Motor neuron (in vitro differentiated cells): ENCODE measurements around the gene DEGS2. TPM values are rescaled to one million over a fixed set of nuclear protein-coding genes. Genes with fewer than 3 reads are reported as not detected.
A peak's percentile ranks its signal among the peaks of the same experiment; 100 is the strongest.

Experiments used
- ATAC-seq, 8 experiments: fragments of 200-7000 bp; cut with Tn5 transposase; replicated peaks in 6 of 8; 2 replicates each; pipeline ENCODE4 v1.8.0; 2021; ENCODE audit warnings: mild to moderate bottlenecking in 8 of 8, moderate library complexity in 8 of 8
- H3K27ac ChIP-seq, 2 donors: fragments of 250-450 bp; sonication (Bioruptor Pico); 2 replicates each; pipeline ENCODE4 v1.9.0; 2021; ENCODE audit warnings: antibody characterized with exemption in 2 of 2, mild to moderate bottlenecking in 2 of 2, moderate library complexity in 1 of 2
- H3K4me1 ChIP-seq, 2 donors: fragments of 250-450 bp; sonication (Bioruptor Pico); replicated peaks in 1 of 2; 2 replicates each; pipeline ENCODE4 v1.6.1; 2021; ENCODE audit warnings: antibody characterized with exemption in 2 of 2, mild to moderate bottlenecking in 2 of 2, moderate library complexity in 1 of 2
- H3K4me3 ChIP-seq, 5 donors: fragments of 250-450 bp; sonication (Bioruptor Pico); 2 replicates each; pipeline ENCODE4 v1.9.0; 2021; ENCODE audit warnings: antibody characterized with exemption in 5 of 5, mild to moderate bottlenecking in 5 of 5, moderate library complexity in 4 of 5
- WGBS, 10 experiments: fragments of 450-650 bp; shearing (Covaris generic); methylation state at CpG; one replicate each; pipeline ENCODE4 v1.0.0; 2022; 5-methylcytosine and 5-hydroxymethylcytosine counted together
- in situ Hi-C, 9 experiments: fragments of 400-800 bp; cut with MboI; loops; one replicate each; pipeline ENCODE4 v1.15.0; 2021; ENCODE audit warnings: low sequenced_read_pairs in 9 of 9, low pct_unique_long_range_greater_than_20kb in 2 of 9; ENCODE audit not compliant: unreplicated experiment in 9 of 9
- total RNA-seq, 8 experiments: library from RNA; unstranded; fragments of 300-600 nt; gene quantifications; 2 replicates each; pipeline versions ENCODE4 v1.2.3 to v1.2.4, GENCODE V29; 2022

DEGS2 gene
- total RNA-seq, 8 experiments from 2014 or later, result 0.25 to 1.3 (median 0.65) TPM

DNA sequence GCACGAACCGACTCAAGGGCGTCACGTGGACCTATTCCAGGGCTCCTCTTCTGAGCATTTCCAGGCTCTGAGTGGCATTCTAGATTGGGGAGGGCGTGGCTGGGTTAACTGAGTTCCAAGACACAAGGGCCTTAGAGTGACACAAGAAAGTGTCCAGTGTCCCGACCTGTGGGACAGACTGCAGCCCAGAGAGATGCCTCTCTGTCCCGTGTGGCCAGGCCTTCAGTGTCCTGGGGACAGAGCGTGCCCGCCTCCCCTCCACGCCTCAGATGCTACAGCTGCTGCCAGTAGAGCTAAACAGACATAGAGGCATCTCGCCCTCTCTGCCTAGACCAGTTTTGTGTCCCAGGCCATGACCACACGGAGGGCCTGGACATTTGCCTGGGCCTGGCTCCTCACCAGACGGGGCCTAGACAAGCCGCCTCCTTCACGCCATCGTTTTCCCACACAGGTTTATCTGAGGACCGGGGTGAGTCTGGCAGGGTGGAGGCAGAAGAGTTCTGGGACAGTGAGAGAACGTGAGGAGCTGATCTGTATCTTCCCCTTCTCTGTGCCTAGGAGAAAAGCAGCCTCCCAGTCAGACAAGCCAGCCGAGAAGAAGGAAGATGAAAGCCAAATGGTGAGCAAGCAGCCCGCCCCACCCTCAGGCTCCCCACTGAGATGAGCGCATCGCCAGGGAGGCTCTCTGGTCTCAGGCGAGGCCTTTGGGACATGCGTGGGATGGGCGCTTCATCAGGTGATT is 27.1 kb downstream of the DEGS2 start:
- 44 to 100% (median 79%) methylated on average over 1 to 9 of the region's 25 CpGs; no CpG with 5 or more reads in 4 of the 10 experiments for WGBS, 10 experiments
- peak in 3 of 8 experiments; percentile 72 to 89 (median 87) for ATAC-seq
- in situ Hi-C loops, result no loop called here

DNA sequence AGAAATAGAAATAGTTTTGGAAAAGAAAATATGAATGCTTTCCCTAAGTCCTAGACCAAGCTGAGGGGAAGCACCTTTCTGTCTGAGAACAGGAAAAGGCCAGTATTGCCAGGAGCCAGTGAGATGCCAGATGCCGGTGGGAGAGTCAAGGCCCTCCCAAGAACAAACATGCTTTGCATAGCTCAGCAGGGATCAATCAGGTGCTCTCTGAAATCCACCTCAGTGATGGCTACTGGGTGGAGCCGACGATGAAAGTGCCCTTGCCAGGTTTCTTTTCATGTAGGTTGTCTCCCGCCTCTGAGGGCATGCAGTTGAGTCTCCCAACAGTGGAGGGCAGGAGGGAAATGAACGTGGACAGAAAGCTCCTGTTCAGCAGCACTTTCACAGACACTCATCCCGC is 28.3 kb downstream of the DEGS2 start:
- WGBS, 10 experiments, result 83 to 100% (median 94%) methylated on average over 1 to 4 of the region's 6 CpGs; no CpG with 5 or more reads in 5 of the 10 experiments
- no peak for ATAC-seq
- no peak overlapping the region for H3K4me3 ChIP-seq
- H3K27ac ChIP-seq, result no peak overlapping the region
- in situ Hi-C loops, result no loop called here
- no peaks in the 10 kb centered on the region for H3K4me1 ChIP-seq

More for the DNA sequence above, 27.1 kb downstream of the DEGS2 start:
- Histone ChIP-seq H3K4me3 (no peak overlapping the region), H3K27ac (no peak overlapping the region), H3K4me1 (no peaks in the 10 kb centered on the region)

DNA sequence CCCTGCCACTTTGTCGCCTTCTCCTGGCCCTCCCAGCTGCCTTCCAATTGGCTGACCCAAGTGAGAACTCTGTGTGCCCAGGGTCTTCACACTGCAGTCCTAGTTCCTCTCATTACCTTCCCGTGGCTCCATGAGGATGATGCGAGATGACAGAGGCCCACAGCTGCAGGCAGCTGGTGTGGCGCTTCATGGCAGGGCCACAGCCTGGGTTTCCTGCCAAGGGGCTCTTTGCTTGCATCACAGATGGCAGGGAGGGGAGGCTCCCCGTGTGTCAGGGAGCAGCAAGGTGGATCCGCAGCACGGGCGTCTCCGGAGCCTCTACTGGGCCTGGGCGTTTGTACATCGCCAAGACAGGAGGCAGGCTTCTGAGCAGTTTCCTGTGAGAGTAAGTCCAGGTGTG is 28.9 kb downstream of the DEGS2 start:
- in situ Hi-C loops, result no loop called here
- no peak for ATAC-seq

DNA sequence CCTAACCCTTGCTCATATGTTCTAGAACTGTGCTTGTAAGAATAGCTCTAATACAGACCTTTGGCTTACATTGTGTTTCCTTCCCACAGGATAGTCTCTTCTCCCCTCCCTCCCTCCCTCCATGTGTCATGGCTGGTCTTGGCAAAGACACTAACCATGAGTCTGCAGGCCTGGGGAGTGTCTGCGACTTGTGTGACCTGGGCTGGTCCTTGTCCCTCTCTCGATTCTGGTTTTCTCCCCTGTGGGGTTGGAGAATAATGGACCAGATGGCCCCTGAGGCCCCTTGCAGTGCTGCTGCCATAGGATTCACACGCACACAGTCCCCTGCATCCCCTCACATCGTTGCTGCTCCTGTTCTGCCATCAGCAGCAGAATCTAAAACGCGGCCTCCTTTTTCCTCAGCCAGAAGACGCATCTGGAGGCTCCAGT is 30.3 kb downstream of the DEGS2 start:
- Histone ChIP-seq H3K4me3 (no peak overlapping the region), H3K27ac (no peak overlapping the region), H3K4me1 (no peaks in the 10 kb centered on the region)
- 60 to 100% (median 92%) methylated on average over 1 to 4 of the region's 7 CpGs; no CpG with 5 or more reads in 6 of the 10 experiments for WGBS, 10 experiments
- no peak for ATAC-seq
- in situ Hi-C loops, result no loop called here

More for the DNA sequence above, 28.9 kb downstream of the DEGS2 start:
- Histone ChIP-seq H3K4me1 (no peaks in the 10 kb centered on the region), H3K27ac (no peak overlapping the region), H3K4me3 (no peak overlapping the region)
- 97% methylated on average over 6 of the region's 11 CpGs; no CpG with 5 or more reads in 9 of the 10 experiments for WGBS, 10 experiments

DNA sequence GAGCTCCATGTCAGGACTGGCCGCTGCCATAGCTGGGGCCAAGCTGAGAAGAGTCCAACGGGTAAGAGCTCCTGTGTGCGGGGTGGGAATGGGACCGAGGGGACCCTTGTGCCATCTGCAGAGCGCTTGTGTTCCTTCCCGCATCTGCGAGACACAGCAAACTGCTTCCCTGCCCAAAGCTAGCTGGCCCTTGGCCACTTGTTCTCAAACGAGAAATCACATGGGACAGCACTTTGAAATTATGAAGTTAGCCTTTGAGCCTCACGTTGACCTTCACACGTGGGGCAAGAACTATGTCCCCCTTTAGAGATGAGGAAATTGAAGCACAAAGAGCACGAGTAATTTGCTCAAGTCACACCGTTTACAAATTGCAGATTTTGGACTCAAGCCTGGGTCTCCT is 30.8 kb downstream of the DEGS2 start:
- Histone ChIP-seq H3K27ac (no peak overlapping the region), H3K4me3 (no peak overlapping the region), H3K4me1 (no peaks in the 10 kb centered on the region)
- ATAC-seq, result no peak
- in situ Hi-C loops, result no loop called here
- WGBS, 10 experiments, result 48 to 100% (median 84%) methylated on average over 1 to 4 of the region's 12 CpGs; no CpG with 5 or more reads in 1 of the 10 experiments

DNA sequence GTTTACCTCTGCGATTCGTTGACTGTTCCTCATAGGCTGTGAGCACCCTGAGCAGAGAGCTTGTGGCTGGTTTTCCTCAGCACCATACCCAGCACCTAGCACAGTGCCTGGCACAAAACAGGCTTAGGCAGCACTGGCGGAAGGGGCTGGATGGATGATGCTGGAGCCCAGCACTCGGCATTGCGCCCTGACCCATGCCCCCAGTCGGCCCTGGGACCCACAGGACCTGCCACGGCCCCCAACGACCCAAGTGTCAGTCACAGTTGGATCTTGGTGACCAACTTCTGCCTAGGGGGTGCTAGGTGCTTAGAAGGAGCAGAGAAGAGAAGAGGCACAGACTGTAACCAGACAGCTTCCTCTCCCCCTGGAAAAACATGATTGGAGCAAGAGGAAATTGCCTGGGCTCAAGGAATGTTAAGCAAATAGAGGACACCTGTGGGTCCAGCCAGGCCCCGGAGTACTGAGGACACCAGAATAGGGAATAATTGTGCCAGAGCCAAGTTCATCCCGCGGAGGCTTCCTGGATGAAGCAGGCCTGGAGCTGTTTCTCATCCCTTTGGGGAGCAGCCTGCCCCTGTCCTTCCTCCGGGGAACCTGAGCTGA is 31.5 kb downstream of the DEGS2 start:
- Histone ChIP-seq H3K4me3 (no peak overlapping the region), H3K27ac (no peak overlapping the region), H3K4me1 (no peaks in the 10 kb centered on the region)
- no peak for ATAC-seq
- in situ Hi-C loops, result no loop called here
- WGBS, 10 experiments, result 50 to 98% (median 92%) methylated on average over 1 to 8 of the region's 12 CpGs; no CpG with 5 or more reads in 6 of the 10 experiments

DNA sequence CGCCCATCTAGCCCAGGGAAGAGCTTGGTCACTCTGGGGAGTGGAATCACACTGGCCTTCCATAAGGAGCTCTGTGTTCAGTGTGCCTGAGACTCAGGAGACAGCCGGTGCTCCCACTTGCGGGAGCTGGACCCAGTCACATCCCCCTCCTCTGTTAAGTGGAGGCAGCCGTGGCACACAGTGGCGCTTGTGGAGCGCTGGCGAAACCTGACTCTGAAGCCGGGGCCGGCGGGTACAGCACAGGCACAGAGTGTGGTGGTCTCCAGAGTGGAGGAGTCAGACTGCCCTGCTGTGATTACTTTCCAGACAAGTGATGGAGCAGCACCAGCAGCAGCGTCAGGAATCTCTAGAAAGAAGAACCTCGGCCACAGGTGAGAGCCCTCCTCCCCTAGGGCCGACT is 33.0 kb downstream of the DEGS2 start:
- H3K4me3 ChIP-seq, result no peak overlapping the region
- no peaks in the 10 kb centered on the region for H3K4me1 ChIP-seq
- H3K27ac ChIP-seq, result no peak overlapping the region
- no peak for ATAC-seq
- WGBS, 10 experiments, result 83 to 100% (median 92%) methylated on average over 1 to 10 of the region's 13 CpGs; no CpG with 5 or more reads in 6 of the 10 experiments
- in situ Hi-C loops, result no loop called here

DNA sequence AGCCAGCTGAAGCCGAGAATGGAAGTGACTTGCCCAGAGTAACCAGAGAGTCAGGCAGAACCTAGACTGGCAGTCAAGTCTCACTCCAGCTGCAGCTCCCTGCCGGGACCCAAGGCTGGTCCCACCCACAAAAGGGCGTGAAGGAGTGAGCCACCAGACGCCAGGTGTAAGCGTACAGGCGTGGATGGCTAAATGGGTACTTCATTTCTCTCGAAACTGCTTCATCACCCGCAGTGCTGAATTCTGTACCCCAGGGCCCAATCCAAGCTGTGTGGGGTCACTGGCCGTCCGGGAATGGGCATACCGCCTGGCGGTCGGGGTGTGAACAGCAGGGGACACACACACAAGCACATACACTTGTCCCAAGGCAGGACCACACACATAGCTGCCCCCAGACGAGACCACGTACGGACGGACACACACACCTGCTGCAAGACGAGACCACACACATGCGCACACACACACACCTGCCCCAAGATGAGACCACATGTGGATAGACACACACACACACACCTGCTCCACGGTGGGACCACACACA is 34.8 kb downstream of the DEGS2 start:
- Histone ChIP-seq H3K4me1 (no peaks in the 10 kb centered on the region), H3K27ac (no peak overlapping the region), H3K4me3 (no peak overlapping the region)
- WGBS, 10 experiments, result 89 to 100% (median 100%) methylated on average over 1 to 6 of the region's 20 CpGs; no CpG with 5 or more reads in 7 of the 10 experiments
- ATAC-seq, result no peak
- in situ Hi-C loops, result loop anchor here in 1 of 9 experiments (25.0 kb wide), 1 partner anchor 137 kb away; no protein-coding TSS in a partner anchor

DNA sequence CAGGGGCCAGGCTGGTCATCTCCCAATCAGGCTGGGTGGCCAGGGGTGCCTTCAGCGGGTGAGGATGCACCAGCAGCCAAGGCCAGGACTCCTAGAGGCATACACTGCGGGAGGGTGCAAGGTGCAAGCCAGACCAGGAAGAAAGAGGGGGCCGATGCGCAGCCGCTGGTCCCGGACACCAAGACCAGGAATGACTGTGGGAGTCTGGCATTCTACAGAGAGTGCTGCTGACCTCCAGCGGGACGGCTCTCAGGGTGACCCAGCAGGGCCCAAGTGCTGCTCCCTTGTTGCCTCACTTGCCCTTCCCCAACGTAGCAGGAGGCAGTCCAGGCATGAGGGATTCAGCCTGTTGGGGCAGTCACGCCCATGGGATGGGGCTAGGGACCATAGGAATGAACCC is 35.8 kb downstream of the DEGS2 start:
- Histone ChIP-seq H3K27ac (no peak overlapping the region), H3K4me3 (no peak overlapping the region), H3K4me1 (peaks cover 3% of the 10 kb centered on the region in 2 donors)
- ATAC-seq, result no peak
- WGBS, 10 experiments, result 80 to 100% (median 96%) methylated on average over 1 to 9 of the region's 10 CpGs; no CpG with 5 or more reads in 3 of the 10 experiments
- in situ Hi-C loops, result loop anchor here in 1 of 9 experiments (25.0 kb wide), 1 partner anchor 136 kb away; no protein-coding TSS in a partner anchor

DNA sequence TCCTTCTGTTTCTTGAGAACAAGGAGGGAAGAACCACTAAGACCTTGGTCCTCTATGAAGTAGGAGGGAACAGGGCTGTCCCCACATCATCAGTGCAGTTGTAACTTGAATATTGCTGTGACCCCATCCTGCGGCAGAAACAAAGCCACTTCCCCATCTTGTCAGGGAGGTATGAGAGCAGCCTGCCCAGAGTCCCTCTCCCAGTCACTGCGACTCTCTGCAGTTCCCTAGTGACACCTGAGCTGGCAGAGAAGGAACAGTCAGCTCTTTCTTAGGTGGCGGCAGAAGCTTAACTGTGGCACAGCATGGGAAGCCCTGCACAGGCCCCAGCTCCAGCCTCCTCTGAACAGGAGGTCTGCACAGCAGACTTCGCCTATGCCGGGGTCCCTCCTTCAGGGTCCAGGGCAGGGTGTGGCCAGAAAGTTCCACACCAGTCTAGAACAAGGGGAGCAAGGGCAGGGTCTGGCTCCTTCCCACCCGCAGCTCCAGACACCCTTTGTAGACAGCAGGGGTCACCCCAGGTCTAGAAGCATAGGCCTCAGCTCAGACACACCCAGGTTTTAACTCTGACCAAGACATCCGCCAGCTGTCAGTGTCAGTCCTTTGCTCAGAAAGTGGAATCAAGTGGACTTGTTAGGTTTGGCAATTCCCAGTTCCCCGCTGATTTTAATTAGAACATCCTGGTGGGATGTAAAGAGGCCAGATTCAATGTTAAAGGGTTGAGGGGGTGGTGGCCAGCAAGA is 36.8 kb downstream of the DEGS2 start:
- in situ Hi-C loops, result loop anchor here in 1 of 9 experiments (25.0 kb wide), 1 partner anchor 135 kb away; no protein-coding TSS in a partner anchor
- H3K4me1 ChIP-seq, result peaks cover 13% of the 10 kb centered on the region in 2 donors
- ATAC-seq, result peak in 2 of 8 experiments; percentile 31 to 32
- no peak overlapping the region for H3K27ac ChIP-seq
- no peak overlapping the region for H3K4me3 ChIP-seq
- 96 to 100% (median 100%) methylated on average over 1 to 6 of the region's 8 CpGs; no CpG with 5 or more reads in 4 of the 10 experiments for WGBS, 10 experiments

DNA sequence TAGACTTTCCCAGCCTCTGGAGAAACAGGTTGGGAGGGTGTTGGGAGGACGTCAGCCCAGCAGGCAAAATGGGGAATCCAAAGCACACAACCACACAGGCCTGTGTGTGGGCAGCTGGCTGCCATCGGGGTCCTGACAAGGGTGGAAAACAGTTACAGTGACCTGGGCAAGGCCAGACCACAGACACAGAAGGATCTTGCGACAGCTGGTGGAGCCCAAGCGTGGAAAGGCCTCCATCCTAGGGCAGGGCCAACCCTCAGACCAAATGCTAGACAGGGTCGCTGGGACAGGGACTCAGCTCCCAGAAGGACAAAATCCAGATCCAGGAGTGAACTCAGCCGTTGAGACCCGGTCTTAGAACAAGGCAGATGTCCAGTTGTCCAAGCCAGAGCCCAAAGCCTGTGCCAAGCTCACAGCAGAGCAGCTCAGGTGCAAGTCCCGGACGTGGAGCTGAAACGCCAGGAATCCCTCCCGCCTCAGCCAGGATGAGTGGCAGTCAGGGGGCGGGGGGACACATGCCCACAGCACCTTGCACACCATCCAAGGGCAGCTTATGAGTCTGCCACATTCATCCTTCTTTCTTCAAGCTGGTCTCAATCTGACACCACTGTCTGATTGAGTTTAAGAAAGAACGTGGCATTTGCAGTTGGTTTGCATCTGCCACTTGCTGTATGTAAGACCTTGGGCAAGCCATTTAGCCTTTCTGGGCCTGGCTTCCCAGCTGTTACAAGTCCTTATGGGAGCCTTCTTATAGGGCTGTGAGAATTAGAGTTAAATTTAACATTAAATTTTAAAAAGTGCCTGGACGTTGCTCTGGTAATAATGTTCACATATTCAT is 37.6 kb downstream of the DEGS2 start:
- H3K4me3 ChIP-seq, result no peak overlapping the region
- no peak for ATAC-seq
- in situ Hi-C loops, result loop anchor here in 1 of 9 experiments (25.0 kb wide), 1 partner anchor 135 kb away; no protein-coding TSS in a partner anchor
- H3K27ac ChIP-seq, result no peak overlapping the region
- peaks cover 13% of the 10 kb centered on the region in 2 donors for H3K4me1 ChIP-seq
- WGBS, 10 experiments, result 60 to 97% (median 87%) methylated on average over 1 to 9 of the region's 14 CpGs; no CpG with 5 or more reads in 2 of the 10 experiments
